ENCODE data around the gene TTF2. TPM values are rescaled to one million over a fixed set of nuclear protein-coding genes. Genes with fewer than 3 reads are reported as not detected.

TTF2 gene
- total and polyA plus RNA-seq, 2 experiments from 2014 or later: 6.5 to 9.8 TPM

- Histone ChIP-seq H3K27me3 (replicated peaks; ENCODE audit: insufficient read depth) (no peaks in the 10 kb centered on the region), H3K36me3 (ENCODE audit: low read depth) (no peaks in the 10 kb centered on the region), H3K9me3 (ENCODE audit: low read depth) (no peaks in the 10 kb centered on the region), H3K4me2 (ENCODE audit: unreplicated experiment) (no peak overlapping the region), H3K4me1 (ENCODE audit: insufficient read depth) (no peaks in the 10 kb centered on the region), H3K9ac (no peak overlapping the region), H3K4me3 (no peak overlapping the region), H3K27ac (no peak overlapping the region), H3F3A (ENCODE audit: insufficient read depth) (no peaks in the 10 kb centered on the region), H4K20me1 (ENCODE audit: insufficient read depth) (no peaks in the 10 kb centered on the region), H2AFZ (no peak overlapping the region), H3K9me2 (ENCODE audit: insufficient read depth) (no peaks in the 10 kb centered on the region), H3K79me2 (ENCODE audit: insufficient read depth) (no peaks in the 10 kb centered on the region)
- no peak for TF ChIP-seq EZH2phosphoT487 (IDR thresholded peaks at IDR 0.05; ENCODE audit: insufficient read depth, low read depth)
- no peak for TF ChIP-seq EZH2 (IDR thresholded peaks at IDR 0.05; ENCODE audit: insufficient read depth, poor library complexity, severe bottlenecking)
- 47 to 68% methylated on average over 2 of the region's 2 CpGs for WGBS, 2 experiments (ENCODE audit: low coverage in 1 of 2, low lambda C conversion rate in 2 of 2, missing lambda C conversion rate in 2 of 2)
- in situ Hi-C loops (cut with MboI): no loop called here
- DNase-seq: no peak
Observed at GRCh38 chr1:117045644-117046043, 14.5 kb upstream of the TTF2 start.

GRCh38 chr1:117046781-117047180 lies 13.3 kb upstream of the TTF2 start:
- Histone ChIP-seq H3K4me3 (no peak overlapping the region), H3K27ac (no peak overlapping the region), H3K79me2 (ENCODE audit: insufficient read depth) (no peaks in the 10 kb centered on the region), H3F3A (ENCODE audit: insufficient read depth) (0 out of 2 replicates have a peak, but pooled peaks cover 3% of the 10 kb centered on the region), H3K27me3 (replicated peaks; ENCODE audit: insufficient read depth) (no peaks in the 10 kb centered on the region), H3K4me2 (ENCODE audit: unreplicated experiment) (no peak overlapping the region), H2AFZ (no peak overlapping the region), H3K9me2 (ENCODE audit: insufficient read depth) (no peaks in the 10 kb centered on the region), H3K4me1 (ENCODE audit: insufficient read depth) (no peaks in the 10 kb centered on the region), H4K20me1 (ENCODE audit: insufficient read depth) (no peaks in the 10 kb centered on the region), H3K9ac (no peak overlapping the region), H3K9me3 (ENCODE audit: low read depth) (no peaks in the 10 kb centered on the region), H3K36me3 (ENCODE audit: low read depth) (no peaks in the 10 kb centered on the region)
- DNase-seq: no peak
- TF ChIP-seq EZH2 (IDR thresholded peaks at IDR 0.05; ENCODE audit: insufficient read depth, poor library complexity, severe bottlenecking): no peak
- TF ChIP-seq EZH2phosphoT487 (IDR thresholded peaks at IDR 0.05; ENCODE audit: insufficient read depth, low read depth): no peak
- 65 to 73% methylated on average over 4 of the region's 4 CpGs for WGBS, 2 experiments (ENCODE audit: low coverage in 1 of 2, low lambda C conversion rate in 2 of 2, missing lambda C conversion rate in 2 of 2)
- in situ Hi-C loops (cut with MboI): no loop called here

- no peaks in the 10 kb centered on the region for H3K79me2 ChIP-seq (ENCODE audit: insufficient read depth)
- TF ChIP-seq EZH2 (IDR thresholded peaks at IDR 0.05; ENCODE audit: insufficient read depth, poor library complexity, severe bottlenecking) (no peak), EZH2phosphoT487 (IDR thresholded peaks at IDR 0.05; ENCODE audit: insufficient read depth, low read depth) (no peak)
- in situ Hi-C loops (cut with MboI): no loop called here
- H3K36me3 ChIP-seq (ENCODE audit: low read depth): no peaks in the 10 kb centered on the region
- no peak overlapping the region for H3K4me3 ChIP-seq
- H3K9me2 ChIP-seq (ENCODE audit: insufficient read depth): no peaks in the 10 kb centered on the region
- H3K27ac ChIP-seq: no peak overlapping the region
- no peaks in the 10 kb centered on the region for H3K27me3 ChIP-seq (replicated peaks; ENCODE audit: insufficient read depth)
- DNase-seq: no peak
- H4K20me1 ChIP-seq (ENCODE audit: insufficient read depth): no peaks in the 10 kb centered on the region
- WGBS, 2 experiments (ENCODE audit: low coverage in 1 of 2, low lambda C conversion rate in 2 of 2, missing lambda C conversion rate in 2 of 2): 63 to 66% methylated on average over 2 of the region's 2 CpGs
- H3K9ac ChIP-seq: no peak overlapping the region
- no peak overlapping the region for H3K4me2 ChIP-seq (ENCODE audit: unreplicated experiment)
- H3K4me1 ChIP-seq (ENCODE audit: insufficient read depth): no peaks in the 10 kb centered on the region
- no peak overlapping the region for H2AFZ ChIP-seq
- 0 out of 2 replicates have a peak, but pooled peaks cover 3% of the 10 kb centered on the region for H3F3A ChIP-seq (ENCODE audit: insufficient read depth)
- no peaks in the 10 kb centered on the region for H3K9me3 ChIP-seq (ENCODE audit: low read depth)
Observed at GRCh38 chr1:117047271-117047670, 12.9 kb upstream of the TTF2 start.

DNA sequence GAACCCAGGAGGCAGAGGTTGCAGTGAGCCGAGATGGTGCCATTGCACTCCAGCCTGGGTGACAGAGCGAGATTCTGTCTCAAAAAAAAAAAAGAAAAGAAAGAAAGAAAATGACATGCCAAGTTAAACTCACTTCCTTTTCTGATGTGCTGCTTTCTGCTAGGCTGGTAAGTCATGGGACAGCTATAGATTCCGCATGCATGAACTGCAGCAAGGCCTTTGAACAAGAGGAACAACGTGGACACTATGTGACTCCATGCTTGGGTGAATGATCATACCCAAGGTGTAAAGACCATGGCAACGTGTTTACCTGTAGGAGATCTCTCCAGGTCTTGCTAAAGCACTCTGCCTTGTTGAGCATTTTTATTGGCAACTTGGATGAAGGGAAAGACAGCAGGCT lies 10.3 kb upstream of the TTF2 start:
- H3K27ac ChIP-seq: no peak overlapping the region
- no peak for DNase-seq
- H3K9me2 ChIP-seq (ENCODE audit: insufficient read depth): no peaks in the 10 kb centered on the region
- in situ Hi-C loops (cut with MboI): loop anchor here (5.0 to 25.0 kb wide), 2 partner anchors 318 to 463 kb away; no protein-coding TSS in a partner anchor
- 80 to 82% methylated on average over 5 of the region's 5 CpGs for WGBS, 2 experiments (ENCODE audit: low coverage in 1 of 2, low lambda C conversion rate in 2 of 2, missing lambda C conversion rate in 2 of 2)
- H2AFZ ChIP-seq: no peak overlapping the region
- H3K36me3 ChIP-seq (ENCODE audit: low read depth): no peaks in the 10 kb centered on the region
- H3K4me3 ChIP-seq: no peak overlapping the region
- no peak for TF ChIP-seq EZH2phosphoT487 (IDR thresholded peaks at IDR 0.05; ENCODE audit: insufficient read depth, low read depth)
- TF ChIP-seq EZH2 (IDR thresholded peaks at IDR 0.05; ENCODE audit: insufficient read depth, poor library complexity, severe bottlenecking): no peak
- H3K9ac ChIP-seq: no peak overlapping the region
- H3F3A ChIP-seq (ENCODE audit: insufficient read depth): 0 out of 2 replicates have a peak, but pooled peaks cover 3% of the 10 kb centered on the region
- H3K4me1 ChIP-seq (ENCODE audit: insufficient read depth): no peaks in the 10 kb centered on the region
- no peaks in the 10 kb centered on the region for H3K27me3 ChIP-seq (replicated peaks; ENCODE audit: insufficient read depth)
- no peak overlapping the region for H3K4me2 ChIP-seq (ENCODE audit: unreplicated experiment)
- H3K79me2 ChIP-seq (ENCODE audit: insufficient read depth): no peaks in the 10 kb centered on the region
- no peaks in the 10 kb centered on the region for H3K9me3 ChIP-seq (ENCODE audit: low read depth)
- H4K20me1 ChIP-seq (ENCODE audit: insufficient read depth): no peaks in the 10 kb centered on the region

All from GM23248 (cell line).